H9 (cell line): Measurements from ENCODE around the gene MRPL14. TPM values are rescaled to one million over a fixed set of nuclear protein-coding genes. Genes with fewer than 3 reads are reported as not detected.

ENCODE experiments used
- DNase-seq: peaks from one replicate; pipeline ENCODE4 v3.0.0-alpha.2; 2017
- H2AFZ ChIP-seq: one replicate; pipeline ENCODE4 v1.6.1; 2013; ENCODE audit warnings: mild to moderate bottlenecking, low read length, control low read depth, moderate library complexity
- H2AK5ac ChIP-seq: 2 replicates; pipeline ENCODE4 v1.6.1; 2013; ENCODE audit warnings: low read length, control low read depth, mixed read lengths; ENCODE audit not compliant: insufficient read length
- H2BK120ac ChIP-seq: one replicate; pipeline ENCODE4 v1.6.1; 2013; ENCODE audit warnings: low read depth, mild to moderate bottlenecking, low read length, control low read depth, inconsistent platforms; ENCODE audit not compliant: poor library complexity, severe bottlenecking
- H2BK12ac ChIP-seq: 2 replicates; pipeline ENCODE4 v1.6.1; 2013; ENCODE audit warnings: low read length, control low read depth, mixed read lengths, low read depth; ENCODE audit not compliant: insufficient read length
- H2BK15ac ChIP-seq: 2 replicates; pipeline ENCODE4 v1.6.1; 2013; ENCODE audit warnings: low read depth, low read length, control low read depth
- H2BK20ac ChIP-seq: one replicate; pipeline ENCODE4 v1.6.1; 2013; ENCODE audit warnings: low read depth, mild to moderate bottlenecking, low read length, control low read depth, inconsistent platforms; ENCODE audit not compliant: poor library complexity, severe bottlenecking
- H2BK5ac ChIP-seq: 2 replicates; pipeline ENCODE4 v1.6.1; 2013; ENCODE audit warnings: low read length, control low read depth, mixed read lengths; ENCODE audit not compliant: insufficient read length
- H3K14ac ChIP-seq: 2 replicates; pipeline ENCODE4 v1.6.1; 2013; ENCODE audit warnings: low read length, control low read depth; ENCODE audit not compliant: insufficient read depth
- H3K18ac ChIP-seq: 2 replicates; pipeline ENCODE4 v1.6.1; 2013; ENCODE audit warnings: low read depth, mild to moderate bottlenecking, mixed read lengths, low read length, control low read depth; ENCODE audit not compliant: insufficient read length
- H3K23ac ChIP-seq: 2 replicates; pipeline ENCODE4 v1.6.1; 2013; ENCODE audit warnings: low read length, control low read depth, mixed read lengths, low read depth; ENCODE audit not compliant: insufficient read length
- H3K23me2 ChIP-seq: 2 replicates; pipeline ENCODE4 v1.6.1; 2013; ENCODE audit warnings: low read depth, mild to moderate bottlenecking, mixed read lengths, low read length, control low read depth; ENCODE audit not compliant: insufficient read length, poor library complexity, severe bottlenecking
- H3K27ac ChIP-seq: 2 replicates; pipeline ENCODE4 v1.5.1; 2013; ENCODE audit warnings: low read length, control low read depth, mixed read lengths, low read depth; ENCODE audit not compliant: insufficient read length
- H3K27me3 ChIP-seq: 2 replicates; pipeline ENCODE4 v1.6.1; 2013; ENCODE audit warnings: low read length, control low read depth, inconsistent platforms; ENCODE audit not compliant: insufficient read depth
- H3K4ac ChIP-seq: 2 replicates; pipeline ENCODE4 v1.6.1; 2013; ENCODE audit warnings: low read depth, mild to moderate bottlenecking, control low read depth, inconsistent platforms, low read length, moderate library complexity
- H3K4me1 ChIP-seq: 2 replicates; pipeline ENCODE4 v1.6.1; 2013; ENCODE audit warnings: low read length, control low read depth, inconsistent platforms; ENCODE audit not compliant: insufficient read depth
- H3K4me2 ChIP-seq: 2 replicates; pipeline ENCODE4 v1.6.1; 2013; ENCODE audit warnings: low read length, control low read depth, mixed read lengths; ENCODE audit not compliant: insufficient read length, insufficient read depth
- H3K56ac ChIP-seq: 2 replicates; pipeline ENCODE4 v1.6.1; 2013; ENCODE audit warnings: low read depth, mild to moderate bottlenecking, mixed read lengths, low read length, control low read depth; ENCODE audit not compliant: insufficient read length
- H3K79me1 ChIP-seq: 2 replicates; pipeline ENCODE4 v1.6.1; 2013; ENCODE audit warnings: low read depth, mild to moderate bottlenecking, moderate library complexity, low read length, control low read depth, inconsistent platforms; ENCODE audit not compliant: insufficient read depth, poor library complexity, severe bottlenecking
- H3K79me2 ChIP-seq: 2 replicates; pipeline ENCODE4 v1.6.1; 2013; ENCODE audit warnings: low read length, control low read depth, inconsistent platforms; ENCODE audit not compliant: insufficient read depth
- H3K9ac ChIP-seq: 2 replicates; pipeline ENCODE4 v1.6.1; 2013; ENCODE audit warnings: low read length, control low read depth, mixed read lengths; ENCODE audit not compliant: insufficient read length; ENCODE audit errors: extremely low read depth
- H3K9me3 ChIP-seq: one replicate; pipeline ENCODE4 v1.6.1; 2013; ENCODE audit warnings: low read depth, low read length, inconsistent platforms; ENCODE audit not compliant: control insufficient read depth
- H3T11ph ChIP-seq: one replicate; pipeline ENCODE4 v1.6.1; 2013; ENCODE audit warnings: mild to moderate bottlenecking, low read length, control low read depth, inconsistent platforms
- H4K20me1 ChIP-seq: one replicate; pipeline ENCODE4 v1.6.1; 2013; ENCODE audit not compliant: control insufficient read depth, insufficient read length, insufficient read depth
- H4K5ac ChIP-seq: 2 replicates; pipeline ENCODE4 v1.6.1; 2013; ENCODE audit warnings: low read depth, mild to moderate bottlenecking, mixed read lengths, low read length, control low read depth; ENCODE audit not compliant: insufficient read length
- H4K8ac ChIP-seq: replicated peaks from 2 replicates; pipeline ENCODE4 v1.6.1; 2013; ENCODE audit warnings: low read length, control low read depth, mixed read lengths, low read depth; ENCODE audit not compliant: insufficient read length
- H4K91ac ChIP-seq: 2 replicates; pipeline ENCODE4 v1.6.1; 2013; ENCODE audit warnings: low read depth, mild to moderate bottlenecking, moderate library complexity, mixed read lengths, low read length, control low read depth; ENCODE audit not compliant: insufficient read length
- H3K27ac Mint-ChIP-seq, 3 experiments: 2 replicates in 2 of 3; 3 replicates in 1 of 3; pipeline ENCODE4 v1.8.0; 2020 to 2021; ENCODE audit warnings: mixed read lengths in 3 of 3, mild to moderate bottlenecking in 1 of 3, moderate library complexity in 1 of 3
- H3K27me3 Mint-ChIP-seq: 2 replicates; pipeline ENCODE4 v1.8.0; 2021; ENCODE audit warnings: low read depth, mild to moderate bottlenecking, moderate library complexity, mixed read lengths
- H3K36me3 Mint-ChIP-seq, 3 experiments: 2 replicates in 2 of 3; 3 replicates in 1 of 3; pipeline ENCODE4 v1.8.0; 2020 to 2021; ENCODE audit warnings: low read depth in 3 of 3, mixed read lengths in 3 of 3; ENCODE audit not compliant: insufficient read depth in 1 of 3
- H3K4me1 Mint-ChIP-seq, 2 experiments: 2 replicates each; pipeline ENCODE4 v1.8.0; 2020; ENCODE audit warnings: mixed read lengths in 2 of 2
- H3K4me3 Mint-ChIP-seq, 2 experiments: 2 replicates in 1 of 2; 3 replicates in 1 of 2; pipeline ENCODE4 v1.8.0; 2020 to 2021; ENCODE audit warnings: mild to moderate bottlenecking in 2 of 2, mixed read lengths in 2 of 2, moderate library complexity in 1 of 2
- H3K9me3 Mint-ChIP-seq, 2 experiments: 2 replicates in 1 of 2; 3 replicates in 1 of 2; pipeline ENCODE4 v1.8.0; 2020; ENCODE audit warnings: mild to moderate bottlenecking in 2 of 2, mixed read lengths in 2 of 2, moderate library complexity in 1 of 2
- CTCF ChIP-seq: fragments of 200-600 bp; sonication (generic); conservative IDR thresholded peaks from 3 replicates; pipeline ENCODE4 v1.8.0; 2021; ENCODE audit warnings: antibody characterized with exemption, mild to moderate bottlenecking
- WGBS: extraction: QIAGEN DNeasy Blood & Tissue Kit; methylation state at CpG from one replicate; pipeline ENCODE4 v1.1.7; 2013; ENCODE audit warnings: missing lambda C conversion rate, low lambda C conversion rate, mixed read lengths; ENCODE audit not compliant: insufficient read length; ENCODE audit errors: extremely low coverage; 5-methylcytosine and 5-hydroxymethylcytosine counted together
- total RNA-seq: library from RNA; stranded (reverse); gene quantifications from 2 replicates; pipeline ENCODE4 v1.2.1, GENCODE V29; 2021

Gene MRPL14
- total RNA-seq, 1 experiment from 2014 or later: 80.1 TPM

GRCh38 chr6:44111434-44112417 lies 15.5 kb downstream of the MRPL14 start:
- Histone ChIP-seq H3K14ac (no peak overlapping the region), H3K79me2 (peaks cover 2% of the 10 kb centered on the region; the same call in 1 of the 2 replicates), H2BK15ac (no peak overlapping the region), H3K27ac (no peak overlapping the region), H3K9ac (no peak overlapping the region), H3K4me1 (no peaks in the 10 kb centered on the region), H4K8ac (no peak overlapping the region), H2BK120ac (no peak overlapping the region), H3K4ac (no peak overlapping the region), H3K18ac (no peak overlapping the region), H3K9me3 (no peaks in the 10 kb centered on the region), H2AFZ (no peak overlapping the region), H2BK5ac (no peak overlapping the region), H3K27me3 (no peaks in the 10 kb centered on the region), H3K4me2 (no peak overlapping the region), H2AK5ac (no peak overlapping the region), H3K79me1 (peaks cover 8% of the 10 kb centered on the region), H4K5ac (no peak overlapping the region), H2BK12ac (no peak overlapping the region), H4K91ac (no peak overlapping the region), H4K20me1 (no peaks in the 10 kb centered on the region), H3K23ac (no peak overlapping the region), H3T11ph (no peak overlapping the region), H2BK20ac (no peak overlapping the region), H3K56ac (no peak overlapping the region), H3K23me2 (no peaks in the 10 kb centered on the region)
- WGBS: no CpG with 5 or more reads among the region's 6 CpGs
- Mint-ChIP-seq H3K4me3 (no peak overlapping the region), H3K9me3 (no peaks in the 10 kb centered on the region), H3K27me3 (no peaks in the 10 kb centered on the region), H3K4me1 (peaks cover 0 to 2% of the 10 kb centered on the region in 2 experiments; a peak in 2 of 4 replicates), H3K27ac (peak overlapping the region in 2 of 3 experiments; percentile 10 to 58; a peak in 3 of 7 replicates), H3K36me3 (peaks cover 32 to 82% (median 76%) of the 10 kb centered on the region in 3 experiments; a peak in 6 of 7 replicates)
- TF ChIP-seq CTCF: no peak
- DNase-seq: no peak
